H9 (cell line): Measurements from ENCODE around the gene LFNG. TPM values are rescaled to one million over a fixed set of nuclear protein-coding genes. Genes with fewer than 3 reads are reported as not detected.
A peak's percentile ranks its signal among the peaks of the same experiment; 100 is the strongest.

Source experiments
- DNase-seq: peaks from one replicate; pipeline ENCODE4 v3.0.0-alpha.2; 2017
- H2AFZ ChIP-seq: one replicate; pipeline ENCODE4 v1.6.1; 2013; ENCODE audit warnings: mild to moderate bottlenecking, low read length, control low read depth, moderate library complexity
- H2AK5ac ChIP-seq: 2 replicates; pipeline ENCODE4 v1.6.1; 2013; ENCODE audit warnings: low read length, control low read depth, mixed read lengths; ENCODE audit not compliant: insufficient read length
- H2BK120ac ChIP-seq: one replicate; pipeline ENCODE4 v1.6.1; 2013; ENCODE audit warnings: low read depth, mild to moderate bottlenecking, low read length, control low read depth, inconsistent platforms; ENCODE audit not compliant: poor library complexity, severe bottlenecking
- H2BK12ac ChIP-seq: 2 replicates; pipeline ENCODE4 v1.6.1; 2013; ENCODE audit warnings: low read length, control low read depth, mixed read lengths, low read depth; ENCODE audit not compliant: insufficient read length
- H2BK15ac ChIP-seq: 2 replicates; pipeline ENCODE4 v1.6.1; 2013; ENCODE audit warnings: low read depth, low read length, control low read depth
- H2BK20ac ChIP-seq: one replicate; pipeline ENCODE4 v1.6.1; 2013; ENCODE audit warnings: low read depth, mild to moderate bottlenecking, low read length, control low read depth, inconsistent platforms; ENCODE audit not compliant: poor library complexity, severe bottlenecking
- H2BK5ac ChIP-seq: 2 replicates; pipeline ENCODE4 v1.6.1; 2013; ENCODE audit warnings: low read length, control low read depth, mixed read lengths; ENCODE audit not compliant: insufficient read length
- H3K14ac ChIP-seq: 2 replicates; pipeline ENCODE4 v1.6.1; 2013; ENCODE audit warnings: low read length, control low read depth; ENCODE audit not compliant: insufficient read depth
- H3K18ac ChIP-seq: 2 replicates; pipeline ENCODE4 v1.6.1; 2013; ENCODE audit warnings: low read depth, mild to moderate bottlenecking, mixed read lengths, low read length, control low read depth; ENCODE audit not compliant: insufficient read length
- H3K23ac ChIP-seq: 2 replicates; pipeline ENCODE4 v1.6.1; 2013; ENCODE audit warnings: low read length, control low read depth, mixed read lengths, low read depth; ENCODE audit not compliant: insufficient read length
- H3K23me2 ChIP-seq: 2 replicates; pipeline ENCODE4 v1.6.1; 2013; ENCODE audit warnings: low read depth, mild to moderate bottlenecking, mixed read lengths, low read length, control low read depth; ENCODE audit not compliant: insufficient read length, poor library complexity, severe bottlenecking
- H3K27ac ChIP-seq: 2 replicates; pipeline ENCODE4 v1.5.1; 2013; ENCODE audit warnings: low read length, control low read depth, mixed read lengths, low read depth; ENCODE audit not compliant: insufficient read length
- H3K27me3 ChIP-seq: 2 replicates; pipeline ENCODE4 v1.6.1; 2013; ENCODE audit warnings: low read length, control low read depth, inconsistent platforms; ENCODE audit not compliant: insufficient read depth
- H3K4ac ChIP-seq: 2 replicates; pipeline ENCODE4 v1.6.1; 2013; ENCODE audit warnings: low read depth, mild to moderate bottlenecking, control low read depth, inconsistent platforms, low read length, moderate library complexity
- H3K4me1 ChIP-seq: 2 replicates; pipeline ENCODE4 v1.6.1; 2013; ENCODE audit warnings: low read length, control low read depth, inconsistent platforms; ENCODE audit not compliant: insufficient read depth
- H3K4me2 ChIP-seq: 2 replicates; pipeline ENCODE4 v1.6.1; 2013; ENCODE audit warnings: low read length, control low read depth, mixed read lengths; ENCODE audit not compliant: insufficient read length, insufficient read depth
- H3K56ac ChIP-seq: 2 replicates; pipeline ENCODE4 v1.6.1; 2013; ENCODE audit warnings: low read depth, mild to moderate bottlenecking, mixed read lengths, low read length, control low read depth; ENCODE audit not compliant: insufficient read length
- H3K79me1 ChIP-seq: 2 replicates; pipeline ENCODE4 v1.6.1; 2013; ENCODE audit warnings: low read depth, mild to moderate bottlenecking, moderate library complexity, low read length, control low read depth, inconsistent platforms; ENCODE audit not compliant: insufficient read depth, poor library complexity, severe bottlenecking
- H3K79me2 ChIP-seq: 2 replicates; pipeline ENCODE4 v1.6.1; 2013; ENCODE audit warnings: low read length, control low read depth, inconsistent platforms; ENCODE audit not compliant: insufficient read depth
- H3K9ac ChIP-seq: 2 replicates; pipeline ENCODE4 v1.6.1; 2013; ENCODE audit warnings: low read length, control low read depth, mixed read lengths; ENCODE audit not compliant: insufficient read length; ENCODE audit errors: extremely low read depth
- H3K9me3 ChIP-seq: one replicate; pipeline ENCODE4 v1.6.1; 2013; ENCODE audit warnings: low read depth, low read length, inconsistent platforms; ENCODE audit not compliant: control insufficient read depth
- H3T11ph ChIP-seq: one replicate; pipeline ENCODE4 v1.6.1; 2013; ENCODE audit warnings: mild to moderate bottlenecking, low read length, control low read depth, inconsistent platforms
- H4K20me1 ChIP-seq: one replicate; pipeline ENCODE4 v1.6.1; 2013; ENCODE audit not compliant: control insufficient read depth, insufficient read length, insufficient read depth
- H4K5ac ChIP-seq: 2 replicates; pipeline ENCODE4 v1.6.1; 2013; ENCODE audit warnings: low read depth, mild to moderate bottlenecking, mixed read lengths, low read length, control low read depth; ENCODE audit not compliant: insufficient read length
- H4K8ac ChIP-seq: replicated peaks from 2 replicates; pipeline ENCODE4 v1.6.1; 2013; ENCODE audit warnings: low read length, control low read depth, mixed read lengths, low read depth; ENCODE audit not compliant: insufficient read length
- H4K91ac ChIP-seq: 2 replicates; pipeline ENCODE4 v1.6.1; 2013; ENCODE audit warnings: low read depth, mild to moderate bottlenecking, moderate library complexity, mixed read lengths, low read length, control low read depth; ENCODE audit not compliant: insufficient read length
- H3K27ac Mint-ChIP-seq, 3 experiments: 2 replicates in 2 of 3; 3 replicates in 1 of 3; pipeline ENCODE4 v1.8.0; 2020 to 2021; ENCODE audit warnings: mixed read lengths in 3 of 3, mild to moderate bottlenecking in 1 of 3, moderate library complexity in 1 of 3
- H3K27me3 Mint-ChIP-seq: 2 replicates; pipeline ENCODE4 v1.8.0; 2021; ENCODE audit warnings: low read depth, mild to moderate bottlenecking, moderate library complexity, mixed read lengths
- H3K36me3 Mint-ChIP-seq, 3 experiments: 2 replicates in 2 of 3; 3 replicates in 1 of 3; pipeline ENCODE4 v1.8.0; 2020 to 2021; ENCODE audit warnings: low read depth in 3 of 3, mixed read lengths in 3 of 3; ENCODE audit not compliant: insufficient read depth in 1 of 3
- H3K4me1 Mint-ChIP-seq, 2 experiments: 2 replicates each; pipeline ENCODE4 v1.8.0; 2020; ENCODE audit warnings: mixed read lengths in 2 of 2
- H3K4me3 Mint-ChIP-seq, 2 experiments: 2 replicates in 1 of 2; 3 replicates in 1 of 2; pipeline ENCODE4 v1.8.0; 2020 to 2021; ENCODE audit warnings: mild to moderate bottlenecking in 2 of 2, mixed read lengths in 2 of 2, moderate library complexity in 1 of 2
- H3K9me3 Mint-ChIP-seq, 2 experiments: 2 replicates in 1 of 2; 3 replicates in 1 of 2; pipeline ENCODE4 v1.8.0; 2020; ENCODE audit warnings: mild to moderate bottlenecking in 2 of 2, mixed read lengths in 2 of 2, moderate library complexity in 1 of 2
- whole genome bisulfite sequencing: extraction: QIAGEN DNeasy Blood & Tissue Kit; methylation state at CpG from one replicate; pipeline ENCODE4 v1.1.7; 2013; ENCODE audit warnings: missing lambda C conversion rate, low lambda C conversion rate, mixed read lengths; ENCODE audit not compliant: insufficient read length; ENCODE audit errors: extremely low coverage; 5-methylcytosine and 5-hydroxymethylcytosine counted together
- total RNA-seq: library from RNA; stranded (reverse); gene quantifications from 2 replicates; pipeline ENCODE4 v1.2.1, GENCODE V29; 2021
- TF ChIP-seq, protein P1 (sequence below): fragments of 200-600 bp; sonication (generic); conservative IDR thresholded peaks from 3 replicates; pipeline ENCODE4 v1.8.0; 2021; ENCODE audit warnings: antibody characterized with exemption, mild to moderate bottlenecking

LFNG gene
- total RNA-seq, 1 experiment from 2014 or later = 52.9 TPM

DNA sequence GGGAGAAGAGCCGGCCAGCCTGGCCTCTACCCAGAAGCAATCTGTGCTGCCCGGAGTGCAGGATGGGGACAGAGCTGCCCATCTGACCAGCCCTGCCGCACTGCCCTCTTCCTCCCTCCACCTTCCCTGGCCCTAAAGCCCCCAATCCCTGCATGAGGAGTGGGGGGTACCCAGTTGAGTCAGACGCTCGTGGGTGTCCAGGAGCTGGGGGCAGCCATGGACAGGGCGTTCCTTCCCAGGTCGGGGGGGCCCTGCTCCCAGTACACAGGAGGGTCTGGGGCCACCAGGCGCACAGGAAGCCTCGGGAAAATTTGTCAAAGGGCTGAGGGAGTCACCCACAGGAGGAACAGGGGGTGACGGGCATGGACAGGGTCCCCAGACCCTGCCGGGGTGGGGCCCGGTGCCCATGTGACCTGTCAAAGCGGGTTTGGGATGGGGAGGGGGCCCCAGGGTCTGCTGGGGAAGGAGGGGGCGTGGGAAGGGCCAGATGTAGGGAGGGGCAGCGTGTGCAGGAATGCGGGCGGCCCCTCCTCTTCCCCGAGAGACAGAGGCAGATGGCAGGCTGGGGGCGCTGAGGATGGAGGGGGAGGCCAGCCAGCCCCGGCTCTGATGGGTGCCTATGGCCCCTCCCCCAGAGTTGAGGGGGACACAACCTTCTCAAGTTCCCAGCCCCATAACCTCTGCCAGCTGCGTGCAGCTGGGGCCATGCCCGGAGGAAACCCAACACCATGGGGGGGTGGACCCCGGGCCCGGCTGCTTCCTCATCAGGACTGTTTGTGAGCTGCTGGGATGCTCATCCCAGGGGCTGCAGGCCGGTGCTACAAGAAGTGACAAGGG lies 21.9 kb upstream of the LFNG start:
- peaks cover 45 to 68% of the 10 kb centered on the region in 2 experiments for H3K4me1 Mint-ChIP-seq
- no peaks in the 10 kb centered on the region for H3K79me1 ChIP-seq
- no peak overlapping the region for H4K91ac ChIP-seq
- no peaks in the 10 kb centered on the region for H3K27me3 ChIP-seq
- no peak overlapping the region for H4K5ac ChIP-seq
- no peaks in the 10 kb centered on the region for H3K79me2 ChIP-seq
- H3K9me3 Mint-ChIP-seq = peaks cover 0 to under 1% of the 10 kb centered on the region in 2 experiments; a peak in 2 of 5 replicates
- H3T11ph ChIP-seq = no peak overlapping the region
- no peak overlapping the region for H4K8ac ChIP-seq
- no peak overlapping the region for H3K27ac ChIP-seq
- H2BK20ac ChIP-seq = no peak overlapping the region
- DNase-seq = no peak
- H4K20me1 ChIP-seq = no peaks in the 10 kb centered on the region
- no CpG with 5 or more reads among the region's 25 CpGs for WGBS
- H3K4me1 ChIP-seq = no peaks in the 10 kb centered on the region; the same call in 1 of the 2 replicates
- TF ChIP-seq, protein P1, sequence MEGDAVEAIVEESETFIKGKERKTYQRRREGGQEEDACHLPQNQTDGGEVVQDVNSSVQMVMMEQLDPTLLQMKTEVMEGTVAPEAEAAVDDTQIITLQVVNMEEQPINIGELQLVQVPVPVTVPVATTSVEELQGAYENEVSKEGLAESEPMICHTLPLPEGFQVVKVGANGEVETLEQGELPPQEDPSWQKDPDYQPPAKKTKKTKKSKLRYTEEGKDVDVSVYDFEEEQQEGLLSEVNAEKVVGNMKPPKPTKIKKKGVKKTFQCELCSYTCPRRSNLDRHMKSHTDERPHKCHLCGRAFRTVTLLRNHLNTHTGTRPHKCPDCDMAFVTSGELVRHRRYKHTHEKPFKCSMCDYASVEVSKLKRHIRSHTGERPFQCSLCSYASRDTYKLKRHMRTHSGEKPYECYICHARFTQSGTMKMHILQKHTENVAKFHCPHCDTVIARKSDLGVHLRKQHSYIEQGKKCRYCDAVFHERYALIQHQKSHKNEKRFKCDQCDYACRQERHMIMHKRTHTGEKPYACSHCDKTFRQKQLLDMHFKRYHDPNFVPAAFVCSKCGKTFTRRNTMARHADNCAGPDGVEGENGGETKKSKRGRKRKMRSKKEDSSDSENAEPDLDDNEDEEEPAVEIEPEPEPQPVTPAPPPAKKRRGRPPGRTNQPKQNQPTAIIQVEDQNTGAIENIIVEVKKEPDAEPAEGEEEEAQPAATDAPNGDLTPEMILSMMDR = no peak
- H2BK5ac ChIP-seq = no peak overlapping the region
- H3K36me3 Mint-ChIP-seq = no peaks in the 10 kb centered on the region
- no peak overlapping the region for H3K4ac ChIP-seq
- no peak overlapping the region for H3K4me2 ChIP-seq
- H3K27me3 Mint-ChIP-seq = no peaks in the 10 kb centered on the region; the same call in 1 of the 2 replicates
- no peak overlapping the region for H3K23ac ChIP-seq
- no peak overlapping the region for H2AFZ ChIP-seq
- H2BK12ac ChIP-seq = no peak overlapping the region
- H2BK15ac ChIP-seq = no peak overlapping the region
- H3K9me3 ChIP-seq = no peaks in the 10 kb centered on the region
- no peak overlapping the region for H3K18ac ChIP-seq
- H3K56ac ChIP-seq = no peak overlapping the region
- no peaks in the 10 kb centered on the region for H3K23me2 ChIP-seq
- peak overlapping the region; percentile 15; the same call in 1 of the 2 replicates for H3K14ac ChIP-seq
- H3K9ac ChIP-seq = no peak overlapping the region
- H3K4me3 Mint-ChIP-seq = no peak overlapping the region; a peak in 1 of 5 replicates
- H2AK5ac ChIP-seq = no peak overlapping the region
- peak overlapping the region in 1 of 3 experiments; percentile 70; a peak in 2 of 7 replicates for H3K27ac Mint-ChIP-seq
- no peak overlapping the region for H2BK120ac ChIP-seq
